Activated gamma-delta T cell treated with anti-CD3 and anti-CD28 coated beads, Interleukin-2, amount 50 U/mL, for 16 hours (primary cell): ENCODE measurements around the gene CARD9.

Experiments used
- DNase-seq: peaks from one replicate; pipeline ENCODE4 v3.0.0-alpha.2; 2020; ENCODE audit warnings: low read depth

Gene CARD9

DNA sequence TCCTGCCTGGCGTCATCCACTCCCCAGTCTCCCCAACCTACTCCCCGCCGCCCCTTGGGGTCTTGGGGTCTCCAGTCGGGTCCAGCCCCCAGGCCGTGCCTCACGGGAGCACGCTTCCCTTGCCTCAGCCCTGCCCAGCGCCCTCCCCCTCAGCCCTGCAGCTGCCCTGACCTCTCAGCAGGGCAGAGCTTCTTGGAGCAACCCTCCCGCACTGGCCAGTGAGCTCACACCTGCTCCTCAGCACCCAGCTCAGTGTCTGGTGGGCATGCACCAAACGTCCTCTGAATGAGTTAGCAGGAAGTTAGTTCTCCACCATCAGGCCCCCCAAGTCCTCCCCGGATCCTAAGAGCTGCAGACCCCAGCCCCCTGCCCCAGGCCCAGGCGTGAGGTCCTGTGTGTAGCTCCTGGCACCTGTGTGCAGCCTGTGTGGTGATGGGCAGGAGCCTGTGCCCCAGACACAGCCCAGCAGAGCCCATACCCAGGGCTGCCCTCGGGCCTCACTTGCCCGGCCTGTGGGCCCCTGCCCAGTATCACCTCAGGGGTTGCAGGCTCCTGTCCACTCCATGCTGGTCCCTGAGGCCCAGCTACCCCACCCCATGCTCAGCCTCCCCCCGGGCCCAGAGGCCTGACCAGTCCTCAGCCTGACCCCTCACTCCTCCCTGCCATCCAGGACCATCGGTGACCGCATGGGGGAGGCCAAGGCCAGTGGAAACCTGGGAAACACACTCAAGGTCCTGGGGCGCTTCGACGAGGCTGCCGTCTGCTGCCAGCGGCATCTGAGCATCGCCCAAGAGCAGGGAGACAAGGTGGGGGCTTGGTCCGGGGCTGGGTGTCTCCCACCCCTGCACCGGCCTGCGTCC, 37.9 kb downstream of the CARD9 start:
- DNase-seq, result no peak

DNA sequence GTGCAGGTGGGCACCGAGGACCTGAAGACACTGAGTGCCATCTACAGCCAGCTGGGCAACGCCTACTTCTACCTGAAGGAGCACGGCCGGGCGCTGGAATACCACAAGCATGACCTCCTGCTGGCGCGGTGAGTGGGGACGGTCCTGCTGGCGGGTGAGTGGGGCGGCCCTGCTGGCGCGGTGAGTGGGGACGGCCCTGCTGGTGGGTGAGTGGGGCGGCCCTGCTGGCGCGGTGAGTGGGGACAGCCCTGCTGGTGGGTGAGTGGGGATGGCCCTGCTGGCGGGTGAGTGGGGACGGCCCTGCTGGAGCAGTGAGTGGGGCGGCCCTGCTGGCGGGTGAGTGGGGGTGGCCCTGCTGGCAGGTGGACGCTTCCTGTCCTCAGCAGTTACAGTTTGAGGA, 38.9 kb downstream of the CARD9 start:
- DNase-seq, result no peak

DNA sequence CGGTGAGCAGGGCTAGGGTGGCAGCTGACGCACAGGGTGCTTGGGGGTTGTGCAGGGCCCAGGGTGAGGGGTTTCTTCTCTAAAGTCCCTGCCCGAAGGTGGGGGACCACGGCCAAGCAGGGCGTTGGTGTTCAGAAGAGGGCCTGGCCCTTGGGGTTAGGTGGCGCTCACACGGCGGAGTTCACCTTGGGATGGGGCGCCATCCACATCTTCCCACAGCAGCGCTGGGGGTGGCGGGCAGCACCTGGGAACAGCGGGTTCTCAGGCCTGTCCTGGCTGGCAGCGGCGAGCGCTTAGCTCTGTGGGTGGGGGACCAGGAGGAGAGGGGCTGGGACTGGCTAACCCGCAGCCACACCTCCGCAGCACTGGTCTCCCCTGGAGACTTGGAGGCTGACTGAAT, 40.0 kb downstream of the CARD9 start:
- DNase-seq, result no peak

DNA sequence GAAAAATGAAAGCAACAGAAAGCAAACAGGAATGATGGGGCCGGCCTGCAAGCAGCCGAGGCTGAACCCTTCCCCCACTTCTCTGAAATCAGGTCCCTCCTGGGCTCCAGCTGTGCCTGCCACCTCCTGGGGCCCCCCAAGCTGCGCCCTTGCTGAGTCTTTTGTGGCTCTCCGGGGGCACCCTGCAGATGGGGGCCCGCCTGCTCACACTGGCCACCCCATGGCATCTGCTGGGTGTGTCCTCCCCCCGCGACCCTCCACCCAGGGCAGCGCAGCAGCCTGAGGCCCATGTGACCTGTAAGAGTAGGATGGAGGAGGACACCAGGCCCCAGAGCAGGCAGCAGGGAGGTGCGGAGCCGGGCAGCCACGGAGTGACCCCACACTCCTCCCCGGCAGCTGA, 40.4 kb downstream of the CARD9 start:
- no peak for DNase-seq

DNA sequence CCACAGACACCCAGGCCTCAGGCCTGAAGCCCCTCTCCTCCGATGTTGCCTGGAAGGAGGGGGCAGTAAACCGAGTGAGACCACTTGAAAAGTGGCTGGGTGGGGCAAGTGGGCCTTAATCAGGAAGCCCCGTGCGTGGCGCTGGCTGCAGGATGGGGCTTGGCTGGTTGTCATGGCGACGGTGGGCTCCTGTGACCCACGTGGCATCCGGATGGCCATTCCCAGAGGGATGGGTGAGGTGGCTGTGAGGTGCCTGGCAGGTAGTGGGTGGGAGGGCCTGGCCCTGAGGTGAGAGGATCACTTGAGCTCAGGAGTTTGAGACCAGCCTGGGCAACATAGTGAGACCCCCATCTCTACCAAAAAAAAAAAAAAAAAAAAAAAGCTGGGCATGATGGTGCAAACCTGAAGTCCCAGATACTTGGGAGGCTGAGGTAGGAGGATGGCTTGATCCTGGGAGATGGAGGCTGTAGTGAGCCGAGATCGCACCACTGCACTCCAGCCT, 40.9 kb downstream of the CARD9 start:
- no peak for DNase-seq

DNA sequence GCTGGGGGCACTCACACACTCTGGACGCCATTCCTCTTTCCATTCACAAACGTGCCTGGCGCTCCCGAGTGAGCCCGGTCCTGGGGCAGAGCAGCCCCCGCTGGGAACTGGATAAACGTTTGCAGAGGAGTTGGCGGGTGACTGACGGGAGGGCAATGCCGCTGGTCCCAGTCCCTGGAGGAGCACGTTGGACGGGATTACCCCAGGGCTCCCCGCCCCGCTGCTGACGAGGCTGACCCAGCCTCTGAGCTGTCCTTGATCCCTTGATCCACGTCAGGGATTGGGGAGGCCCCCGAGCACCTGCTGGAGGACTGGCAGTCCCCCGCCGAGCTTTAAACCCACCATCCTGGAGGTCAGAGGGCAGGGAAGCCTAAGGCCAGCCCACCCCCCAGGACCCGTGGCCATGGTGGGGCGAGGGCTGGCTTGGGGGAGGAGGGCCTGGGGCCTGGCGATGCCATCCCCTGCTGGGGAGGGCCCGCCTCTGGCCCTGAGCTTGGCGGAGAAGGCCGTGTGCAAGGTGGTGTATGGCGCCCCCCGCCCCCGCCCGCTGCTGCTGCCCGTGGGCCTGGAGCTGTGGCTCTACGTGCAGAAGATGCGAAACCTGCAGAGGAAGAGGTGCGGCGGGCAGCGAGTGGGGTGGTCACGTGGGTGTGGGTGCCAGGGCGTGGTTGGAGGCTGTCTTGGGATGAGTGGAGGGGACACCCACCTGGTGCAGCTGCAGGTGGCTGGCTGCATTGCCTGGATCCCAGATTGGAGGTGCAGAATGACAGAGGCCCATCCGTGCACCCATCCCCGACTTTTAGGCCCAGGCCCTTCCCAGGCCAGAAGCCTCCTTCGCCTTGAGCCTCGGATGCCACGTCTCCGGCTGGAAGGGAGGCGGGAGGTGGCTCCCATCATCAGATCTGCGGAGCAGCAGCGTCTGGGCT, 41.6 kb downstream of the CARD9 start:
- no peak for DNase-seq

DNA sequence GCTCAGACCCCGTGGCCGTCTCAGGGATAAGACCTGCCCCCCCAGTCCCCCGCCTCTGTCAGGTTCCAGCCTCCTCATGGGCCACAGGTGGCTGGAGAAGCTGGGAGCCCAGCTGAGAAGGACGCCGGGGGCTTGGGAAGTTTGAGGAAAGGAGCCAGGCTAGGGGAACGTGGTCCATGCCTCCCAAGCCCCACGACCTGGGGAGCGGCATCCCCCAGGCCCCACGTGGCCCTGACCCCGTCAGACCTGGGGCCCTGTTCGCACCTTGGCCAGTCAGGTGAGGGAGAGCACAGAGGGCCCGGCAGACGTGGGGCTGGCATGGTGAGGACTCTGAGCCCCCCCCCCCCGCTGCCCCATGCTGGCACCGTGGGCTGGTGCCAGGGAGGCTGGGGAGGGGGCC, 42.4 kb downstream of the CARD9 start:
- no peak for DNase-seq

DNA sequence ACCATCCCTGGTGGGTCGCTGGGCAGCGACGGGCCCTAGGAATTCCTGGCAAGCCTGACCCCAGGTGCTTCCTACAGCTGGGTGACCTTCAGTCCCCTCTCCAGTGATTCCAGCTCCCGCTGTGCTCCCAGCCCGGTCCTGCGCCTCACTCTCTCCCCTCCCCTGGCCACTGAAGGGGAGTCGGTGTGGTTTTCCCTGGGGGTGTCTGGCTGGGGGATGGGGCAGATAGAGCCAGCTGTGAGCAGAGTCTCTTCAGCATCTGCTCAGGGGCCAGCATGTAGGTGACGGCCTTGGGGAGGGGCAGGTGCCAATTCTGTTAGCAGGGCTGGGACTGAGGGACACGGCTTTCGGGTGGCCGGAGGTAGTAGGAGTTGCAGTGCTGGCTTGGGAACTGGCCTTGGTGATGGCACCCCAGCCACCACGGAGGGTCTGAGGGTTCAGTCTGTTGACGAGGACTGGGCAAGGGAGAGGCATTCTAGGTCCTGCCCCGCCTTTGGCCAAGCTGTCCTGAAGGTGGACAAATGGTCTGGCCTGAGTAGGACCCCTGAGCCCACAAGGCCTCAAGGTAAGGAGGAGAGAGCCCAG, 43.0 kb downstream of the CARD9 start:
- no peak for DNase-seq

DNA sequence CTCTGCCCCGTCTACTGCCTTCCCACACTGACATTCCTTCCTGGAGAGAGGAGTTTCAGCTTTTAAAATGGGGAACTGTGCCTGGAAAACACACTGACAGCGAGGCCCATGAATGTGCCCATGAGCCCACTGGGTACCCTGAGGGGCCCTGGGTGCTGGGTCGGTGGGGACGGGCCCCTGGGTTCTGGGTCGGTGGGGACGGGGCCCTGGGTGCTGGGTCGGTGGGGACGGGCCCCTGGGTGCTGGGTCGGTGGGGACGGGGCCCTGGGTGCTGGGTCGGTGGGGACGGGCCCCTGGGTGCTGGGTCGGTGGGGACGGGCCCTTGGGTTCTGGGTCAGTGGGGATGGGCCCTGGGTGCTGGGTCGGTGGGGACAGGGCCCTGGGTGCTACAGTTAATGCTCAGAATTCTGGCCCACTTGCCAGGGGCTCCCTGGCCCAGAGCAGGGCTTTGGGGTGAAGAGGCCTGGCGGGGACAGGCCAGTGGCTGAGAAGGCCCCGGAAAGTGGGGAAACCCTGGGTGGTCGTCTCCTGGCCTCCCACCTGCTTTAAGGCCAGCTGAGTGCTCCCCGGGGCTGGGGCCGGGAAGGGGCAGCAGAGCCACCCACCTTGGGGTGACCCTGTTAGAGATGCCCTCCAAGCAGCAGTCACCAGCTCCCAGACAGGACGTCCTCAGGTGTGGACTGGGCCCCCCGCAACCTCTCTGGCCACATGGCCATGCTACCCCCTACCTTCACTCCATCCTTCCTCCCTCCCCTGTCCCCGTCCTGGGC, 43.6 kb downstream of the CARD9 start:
- DNase-seq, result no peak

DNA sequence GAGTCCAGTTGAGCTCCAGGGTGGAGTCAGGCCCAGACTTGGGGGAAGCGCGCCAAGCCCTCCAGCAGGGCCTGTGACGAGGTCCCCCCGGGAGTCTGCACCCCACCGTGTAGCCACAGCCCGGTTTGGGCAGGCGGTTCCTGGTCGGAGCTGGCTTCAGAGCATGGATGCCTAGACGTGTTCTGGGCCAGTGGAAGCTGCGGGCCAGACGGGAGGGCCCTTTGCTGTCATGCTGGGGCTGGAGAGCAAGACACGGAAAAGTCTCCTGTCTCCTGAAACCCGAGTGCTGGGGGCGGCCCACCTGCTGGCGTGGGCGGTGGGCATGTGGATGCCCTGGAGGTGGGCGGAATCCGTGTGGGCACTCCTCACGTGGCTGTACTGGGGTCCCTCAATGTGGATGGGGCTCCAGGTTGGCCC, 44.2 kb downstream of the CARD9 start:
- DNase-seq, result no peak

DNA sequence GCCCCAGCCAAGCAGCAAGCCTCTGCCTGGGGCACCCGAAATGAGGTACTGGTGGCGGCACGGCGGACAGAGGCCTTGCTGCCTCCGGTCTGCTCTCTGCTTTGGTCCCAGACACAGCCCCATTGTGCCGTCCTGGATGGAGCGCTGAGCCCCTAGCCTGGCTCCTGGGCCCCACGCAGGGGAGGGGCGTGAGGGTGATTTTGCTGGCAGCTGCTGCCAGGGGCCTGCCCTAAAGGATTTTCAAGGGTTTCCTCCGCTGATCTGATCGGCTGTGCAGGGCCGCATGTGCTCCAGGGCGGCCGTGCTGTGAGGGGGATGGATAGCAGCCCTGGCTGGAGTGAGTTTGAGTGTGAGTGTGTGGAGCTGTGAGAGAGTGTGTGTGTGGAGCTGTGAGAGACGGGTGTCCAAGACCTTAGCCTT, 44.8 kb downstream of the CARD9 start:
- no peak for DNase-seq

DNA sequence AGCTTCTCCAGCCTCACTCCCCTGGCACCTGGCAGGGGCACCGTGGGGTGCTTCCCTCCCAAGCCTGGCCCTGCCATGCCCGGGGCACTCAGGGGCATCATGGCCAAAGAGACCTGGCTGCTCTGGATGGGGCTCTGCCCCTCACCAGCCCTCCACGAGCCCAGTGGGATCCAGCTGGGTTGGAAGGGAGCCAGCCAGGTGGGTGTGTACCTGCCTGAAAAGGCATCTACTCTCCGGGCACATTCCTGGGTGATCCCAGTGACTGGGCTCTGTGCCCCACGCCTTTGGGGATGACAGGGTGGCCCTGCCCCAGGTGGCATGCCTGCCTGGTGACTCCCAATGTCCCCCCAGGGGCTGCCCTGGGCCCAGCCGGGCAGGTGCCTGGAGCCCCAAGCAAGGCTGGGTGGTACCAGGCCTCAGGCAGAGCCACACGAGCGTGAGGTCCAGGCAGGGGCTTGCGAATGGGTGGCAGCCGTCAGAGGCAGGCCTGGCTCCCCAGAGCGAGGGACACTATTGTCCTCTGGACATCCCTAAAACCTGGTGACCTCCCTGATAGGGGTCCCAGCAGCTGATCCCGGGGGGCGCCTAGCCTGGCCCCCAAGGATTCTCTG, 45.4 kb downstream of the CARD9 start:
- DNase-seq, result no peak

DNA sequence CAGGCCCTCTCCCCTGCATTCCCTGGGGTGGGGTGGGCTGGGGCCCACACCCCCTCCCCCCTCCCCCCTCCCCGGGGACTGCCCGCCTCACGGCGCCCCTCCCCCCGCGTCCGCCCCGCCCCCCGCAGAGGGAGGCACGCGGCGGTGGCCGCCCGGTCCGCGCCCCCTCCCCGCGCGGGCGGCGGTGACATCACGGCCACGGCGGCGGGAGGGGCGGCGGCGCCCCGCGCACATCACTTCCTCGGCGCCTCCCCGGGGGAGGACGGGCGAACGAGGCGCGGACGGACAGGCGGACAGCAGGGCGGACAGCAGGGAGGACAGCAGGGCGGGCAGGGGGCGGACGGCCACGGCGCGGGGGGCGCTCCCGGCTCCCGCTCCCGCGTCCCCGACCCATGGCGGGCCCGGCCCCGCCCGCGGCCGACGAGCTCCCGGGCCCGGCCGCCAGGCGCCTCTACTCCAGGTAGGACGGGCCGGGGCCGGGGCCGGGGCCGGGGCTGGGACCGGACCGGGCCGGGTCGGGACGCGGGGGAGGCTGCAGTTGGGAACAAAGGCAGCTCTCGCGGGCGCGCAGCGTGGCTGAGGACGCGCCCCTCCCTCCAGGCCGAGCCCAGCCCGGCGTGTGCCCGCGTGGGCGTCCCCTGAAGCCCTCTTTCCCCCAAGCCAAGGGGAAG, 46.0 kb downstream of the CARD9 start, which contains the start of gene GPSM1:
Gene GPSM1 (plus strand): TSS at position 236 of the 671 bp plus-strand sequence. CDS start 157 bp downstream, at position 393.
- no peak for DNase-seq

DNA sequence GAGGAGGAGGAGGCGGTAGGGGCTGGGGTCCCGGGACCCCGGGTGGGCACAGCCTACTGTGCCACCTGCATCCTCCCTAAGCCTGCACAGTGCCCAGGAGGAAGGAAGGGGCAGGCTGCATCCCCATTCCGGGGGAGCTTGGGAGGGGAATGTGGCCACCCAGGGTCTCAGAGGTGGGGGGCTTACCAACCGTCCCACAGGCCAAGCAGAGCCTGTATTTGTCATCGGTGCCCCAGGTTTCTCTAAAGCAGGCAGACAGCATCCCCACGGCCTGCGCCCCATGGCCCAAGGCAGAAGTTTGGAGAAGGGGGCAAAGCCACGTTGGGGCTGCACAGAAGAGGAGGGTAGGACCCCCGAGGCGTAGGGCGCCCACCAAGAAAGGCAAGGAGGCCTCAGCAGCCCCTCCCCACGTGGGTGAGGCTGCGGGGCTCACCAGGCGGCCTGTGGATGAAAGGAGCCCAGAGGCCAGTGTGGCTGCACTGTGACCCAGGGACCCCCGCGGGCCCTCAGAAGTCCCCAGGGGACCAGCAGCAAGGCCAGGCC, 46.6 kb downstream of the CARD9 start:
- DNase-seq, result no peak

DNA sequence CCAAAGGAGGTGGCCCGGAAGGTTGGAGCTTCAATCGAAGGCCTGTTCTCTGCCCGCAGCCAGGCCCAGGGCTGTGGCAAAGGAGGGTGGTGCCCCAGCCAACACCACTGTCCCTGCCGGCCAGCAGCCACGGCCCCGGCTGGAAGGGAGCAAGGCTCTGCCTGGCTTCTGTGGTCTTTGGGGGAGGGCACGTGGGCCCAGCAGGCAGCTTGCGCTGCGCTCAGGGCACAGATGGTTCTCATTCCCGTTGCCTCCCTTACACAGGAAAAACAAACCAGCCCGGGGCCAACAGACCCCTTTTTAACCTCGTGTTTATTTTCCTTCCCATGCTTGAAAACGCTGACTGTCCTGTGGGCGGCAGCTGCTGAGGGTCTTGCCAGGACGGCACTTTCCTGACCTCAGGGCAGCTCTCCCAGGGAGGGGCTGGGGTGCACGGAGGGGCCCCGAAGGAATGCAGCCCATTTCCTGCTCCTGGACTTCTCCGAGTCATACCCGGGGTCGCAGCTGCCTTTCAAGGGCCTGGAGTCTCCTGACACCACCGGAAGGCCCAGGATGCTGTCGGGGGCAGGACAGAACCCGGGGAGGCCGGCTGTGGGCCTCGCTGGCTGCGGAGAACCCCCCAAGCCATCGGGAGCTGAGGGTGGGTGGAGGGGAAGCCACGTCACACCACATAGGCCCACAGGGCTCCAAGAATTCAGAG, 47.3 kb downstream of the CARD9 start:
- no peak for DNase-seq

DNA sequence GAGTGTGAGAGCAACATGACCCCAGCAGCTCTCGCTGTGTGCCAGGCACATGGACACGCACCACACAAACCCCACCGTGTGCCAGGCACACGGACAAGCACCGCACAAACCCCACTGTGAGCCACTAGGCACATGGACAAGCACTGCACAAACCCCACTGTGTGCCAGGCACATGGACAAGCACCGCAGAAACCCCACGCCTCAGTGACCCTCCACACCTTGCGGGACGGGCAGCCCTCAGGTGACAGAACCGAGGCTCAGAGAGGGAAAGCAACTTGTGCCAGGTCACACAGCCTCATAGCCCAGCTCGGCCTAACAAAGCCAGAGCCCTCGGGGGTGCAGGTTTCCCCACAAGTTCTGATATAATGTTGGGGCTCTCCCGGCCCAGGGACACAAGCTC, 48.1 kb downstream of the CARD9 start:
- no peak for DNase-seq

DNA sequence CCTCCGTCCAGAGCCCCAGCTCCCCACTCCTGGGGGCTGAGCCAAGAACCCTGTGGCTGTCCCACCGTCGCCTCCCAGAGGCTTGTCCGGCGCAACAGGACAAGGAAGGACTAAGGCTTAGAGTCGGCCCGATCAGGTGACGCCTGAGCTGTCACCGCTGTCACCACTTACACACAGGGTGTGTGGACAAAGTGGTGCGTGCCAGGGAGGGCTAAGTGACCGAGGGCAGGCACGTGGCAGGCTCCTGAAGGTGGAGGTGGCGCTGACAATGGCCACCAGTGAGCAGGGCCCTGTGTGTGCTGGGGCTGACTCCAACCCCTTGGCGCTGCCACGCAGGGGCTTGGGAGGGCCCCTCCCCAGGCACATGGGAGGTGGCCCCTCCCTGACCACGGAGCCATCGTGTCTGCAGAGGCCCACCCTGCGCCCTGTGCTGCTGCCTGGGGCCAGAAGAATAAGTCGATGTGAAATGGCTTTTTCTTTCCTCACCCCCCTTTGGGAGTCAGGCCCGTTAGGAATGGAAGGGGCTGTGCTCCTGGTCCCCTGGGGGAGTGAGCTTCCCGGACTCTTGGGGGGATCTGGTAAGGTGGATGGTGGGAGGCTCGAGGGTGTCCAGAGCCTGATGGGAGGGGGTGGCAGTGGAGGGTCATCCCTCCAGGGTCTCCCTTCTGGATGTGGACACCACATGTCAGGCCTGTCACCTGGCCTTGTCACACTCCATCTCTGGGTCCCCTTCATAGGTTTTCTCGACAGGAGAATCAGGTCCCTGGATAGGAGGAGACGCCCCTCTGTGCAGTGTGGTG, 48.8 kb downstream of the CARD9 start:
- DNase-seq, result no peak

DNA sequence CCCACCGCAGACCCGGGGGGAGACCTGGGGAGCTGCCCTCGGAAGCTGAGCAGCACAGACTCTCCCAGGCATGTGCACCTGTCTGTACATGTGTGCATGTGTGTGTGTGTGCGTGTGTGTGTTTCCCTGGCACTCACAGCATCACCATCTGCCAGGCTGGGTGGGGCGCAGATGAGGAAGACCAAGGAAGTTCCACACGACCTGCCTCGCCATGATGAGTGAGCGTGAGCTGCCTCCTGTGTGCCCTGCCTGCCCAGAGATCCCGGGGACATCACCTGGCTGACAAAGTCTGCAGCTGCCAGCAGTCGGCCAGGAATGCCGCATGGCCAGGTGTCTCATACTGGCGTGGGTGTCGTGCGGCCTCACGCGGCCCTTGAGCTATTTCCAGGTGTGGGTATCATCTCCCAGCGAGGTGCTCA, 50.1 kb downstream of the CARD9 start:
- DNase-seq, result no peak
